GM21360 (cell line): Measurements from ENCODE around the gene PARG.
"Not testable (repeated sequence)": the region's sequence is repeated elsewhere in the genome, so short reads cannot be mapped to it uniquely, and the experiment has no call there.

Experiments
- ATAC-seq: cut with Tn5 transposase; IDR thresholded peaks from one replicate; pipeline ENCODE4 v1.9.1; 2021; ENCODE audit warnings: mild to moderate bottlenecking, moderate library complexity; ENCODE audit not compliant: unreplicated experiment

Gene PARG

GRCh38 chr10:49908290-49909080, 33.3 kb downstream of the PARG start:
- ATAC-seq = not testable (repeated sequence)

GRCh38 chr10:49903829-49904228, 38.0 kb downstream of the PARG start:
- not testable (repeated sequence) for ATAC-seq

GRCh38 chr10:49900406-49900805, 41.4 kb downstream of the PARG start:
- ATAC-seq = not testable (repeated sequence)

- not testable (repeated sequence) for ATAC-seq
These were observed 41.8 kb downstream of the PARG start for GRCh38 chr10:49899999-49900398.

GRCh38 chr10:49890025-49890424, 51.8 kb downstream of the PARG start:
- not testable (repeated sequence) for ATAC-seq

GRCh38 chr10:49884739-49885331, 57.0 kb downstream of the PARG start:
- not testable (repeated sequence) for ATAC-seq

- ATAC-seq = not testable (repeated sequence)
These were observed 58.0 kb downstream of the PARG start for GRCh38 chr10:49883852-49884251.

GRCh38 chr10:49882327-49882726, 59.5 kb downstream of the PARG start:
- ATAC-seq = not testable (repeated sequence)

GRCh38 chr10:49872740-49873139, 69.1 kb downstream of the PARG start:
- not testable (repeated sequence) for ATAC-seq

- ATAC-seq = not testable (repeated sequence)
These were observed 70.4 kb downstream of the PARG start for GRCh38 chr10:49871462-49871861.

GRCh38 chr10:49859933-49860332, 81.9 kb downstream of the PARG start:
- ATAC-seq = not testable (repeated sequence)

GRCh38 chr10:49858697-49859382, 83.0 kb downstream of the PARG start:
- ATAC-seq = not testable (repeated sequence)

- not testable (repeated sequence) for ATAC-seq
These were observed 92.3 kb downstream of the PARG start for GRCh38 chr10:49849520-49849919.

GRCh38 chr10:49844775-49845595, 96.8 kb downstream of the PARG start:
- no peak for ATAC-seq

GRCh38 chr10:49842333-49842628, 99.5 kb downstream of the PARG start:
- not testable (repeated sequence) for ATAC-seq

- no peak for ATAC-seq
These were observed 100.1 kb downstream of the PARG start for GRCh38 chr10:49841615-49842332.

GRCh38 chr10:49837685-49838084, 104.1 kb downstream of the PARG start:
- no peak for ATAC-seq

- no peak for ATAC-seq
These were observed 104.8 kb downstream of the PARG start for GRCh38 chr10:49837051-49837478.

- no peak for ATAC-seq
These were observed 106.9 kb downstream of the PARG start for GRCh38 chr10:49834976-49835375.

- ATAC-seq = no peak
These were observed 107.6 kb downstream of the PARG start for GRCh38 chr10:49834201-49834600.
